Keratinocyte (primary cell): ENCODE data around the gene DLG2. TPM values are rescaled to one million over a fixed set of nuclear protein-coding genes. Genes with fewer than 3 reads are reported as not detected.

Experiments
- DNase-seq: peaks from one replicate; pipeline ENCODE4 v3.0.0-alpha.2; 2011; ENCODE audit warnings: low read depth, missing footprints, low spot score
- FAIRE-seq: peaks from 2 replicates; lab custom pipeline; 2011; peaks lifted over from hg19 to GRCh38; lab: Jason Lieb, UNC
- H2AFZ ChIP-seq: 2 replicates; pipeline ENCODE4 v1.6.0; 2012; ENCODE audit warnings: low read length, control low read depth, inconsistent platforms; ENCODE audit not compliant: control insufficient read depth
- H3K27ac ChIP-seq: 2 replicates; pipeline ENCODE4 v1.5.1; 2011; ENCODE audit warnings: low read length; ENCODE audit not compliant: control insufficient read depth, insufficient read depth
- H3K27me3 ChIP-seq: 3 replicates; pipeline ENCODE4 v1.6.0; 2011; ENCODE audit warnings: low read length; ENCODE audit not compliant: control insufficient read depth, insufficient read depth; ENCODE audit errors: extremely low read depth
- H3K36me3 ChIP-seq, 2 experiments: 2 replicates in 1 of 2; 3 replicates in 1 of 2; pipeline ENCODE4 v1.5.1; 2011; ENCODE audit warnings: low read length in 2 of 2, mild to moderate bottlenecking in 1 of 2; ENCODE audit not compliant: control insufficient read depth in 2 of 2, insufficient read depth in 2 of 2; ENCODE audit errors: extremely low read depth in 1 of 2
- H3K4me1 ChIP-seq: 3 replicates; pipeline ENCODE4 v1.5.1; 2011; ENCODE audit warnings: low read length; ENCODE audit not compliant: control insufficient read depth, insufficient read depth; ENCODE audit errors: extremely low read depth
- H3K4me2 ChIP-seq: 3 replicates; pipeline ENCODE4 v1.6.0; 2011; ENCODE audit warnings: low read depth, low read length; ENCODE audit not compliant: control insufficient read depth, insufficient read depth; ENCODE audit errors: extremely low read depth
- H3K4me3 ChIP-seq, 3 experiments: fragments of 200-600 bp in 1 of 3; sonication (generic) in 1 of 3; 2 replicates in 2 of 3; 3 replicates in 1 of 3; pipeline ENCODE4 v1.5.1; 2011 to 2016; ENCODE audit warnings: low read length in 3 of 3, mild to moderate bottlenecking in 3 of 3, control low read depth in 2 of 3, inconsistent platforms in 1 of 3, low read depth in 1 of 3, mixed read lengths in 1 of 3, mixed run types in 1 of 3, moderate library complexity in 1 of 3; ENCODE audit not compliant: control insufficient read depth in 2 of 3, insufficient read depth in 2 of 3; ENCODE audit errors: extremely low read depth in 1 of 3
- H3K79me2 ChIP-seq: 2 replicates; pipeline ENCODE4 v1.6.0; 2012; ENCODE audit warnings: low read length; ENCODE audit not compliant: control insufficient read depth, insufficient read depth
- H3K9ac ChIP-seq: 3 replicates; pipeline ENCODE4 v1.6.0; 2011; ENCODE audit warnings: low read length; ENCODE audit not compliant: control insufficient read depth, insufficient read depth; ENCODE audit errors: extremely low read depth
- H3K9me1 ChIP-seq: 3 replicates; pipeline ENCODE4 v1.6.0; 2011; ENCODE audit warnings: low read length; ENCODE audit not compliant: control insufficient read depth, insufficient read depth; ENCODE audit errors: extremely low read depth
- H3K9me3 ChIP-seq: 2 replicates; pipeline ENCODE4 v1.5.1; 2012; ENCODE audit warnings: low read depth, low read length; ENCODE audit not compliant: control insufficient read depth
- H4K20me1 ChIP-seq: 3 replicates; pipeline ENCODE4 v1.6.0; 2011; ENCODE audit warnings: low read length; ENCODE audit not compliant: control insufficient read depth, insufficient read depth; ENCODE audit errors: extremely low read depth
- EZH2 ChIP-seq: IDR thresholded peaks from one replicate; pipeline ENCODE4 v1.6.1; 2012; ENCODE audit warnings: inconsistent platforms, mild to moderate bottlenecking, low read length, moderate library complexity
- dilution Hi-C: fragments of 300-500 bp; cut with MboI; formaldehyde crosslinking; loops from one replicate; pipeline ENCODE4 v1.7.0; 2020; ENCODE audit warnings: low sequenced_read_pairs; ENCODE audit not compliant: extremely low pct_ligation_motif_present
- polyA plus RNA-seq, 5 experiments: library from polyadenylated mRNA; depleted of rRNA in 3 of 5; stranded (reverse) in 3 of 5; stranded (forward) in 1 of 5; unstranded in 1 of 5; fragments of >200 nt; gene quantifications; 1 replicate in 1 of 5; 2 replicates in 3 of 5; 3 replicates in 1 of 5; pipeline versions ENCODE4 v1.2.1 to v1.2.3, GENCODE V29; 2011 to 2012; ENCODE audit warnings: missing spikeins in 2 of 5, low read depth in 1 of 5, low replicate concordance in 1 of 5
- TF ChIP-seq, protein P1 (sequence below), 3 experiments: IDR thresholded peaks in 1 of 3; conservative IDR thresholded peaks in 1 of 3; optimal IDR thresholded peaks in 1 of 3; 2 replicates in 2 of 3; 3 replicates in 1 of 3; pipeline versions ENCODE3 to v1.5.1; 2011; ENCODE audit warnings: low read length in 3 of 3, mild to moderate bottlenecking in 3 of 3, moderate library complexity in 2 of 3, control low read depth in 1 of 3, inconsistent platforms in 1 of 3; ENCODE audit not compliant: insufficient read depth in 2 of 3; ENCODE audit errors: extremely low read depth in 1 of 3

DLG2 gene
- polyA plus RNA-seq, 1 donor (not counting 4 experiments of a cell fraction or from before 2014, with no cell fraction given): 0.55 TPM

DNA sequence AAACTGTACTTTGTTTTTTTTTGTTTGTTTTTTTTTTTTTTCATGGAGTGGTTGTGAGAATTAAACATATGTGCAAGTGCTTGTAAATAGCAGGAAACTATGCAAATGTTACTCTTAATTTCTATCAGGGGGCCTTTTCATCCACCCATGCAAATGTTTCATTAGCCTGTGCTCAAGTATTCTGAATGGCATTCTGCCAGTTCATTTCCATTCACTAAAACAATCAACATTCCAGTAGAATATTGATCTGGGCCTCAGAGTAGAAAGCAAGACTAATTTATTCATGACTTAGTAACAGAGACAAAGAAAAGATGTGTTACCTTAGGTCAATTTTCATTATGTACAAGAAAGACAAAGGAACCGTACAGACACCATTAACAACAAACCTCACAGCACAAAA is 971.4 kb downstream of the DLG2 start:
- DNase-seq (no peak), FAIRE-seq (no peak)
- no peak overlapping the region for H3K4me3 ChIP-seq
- no peak for TF ChIP-seq EZH2
- TF ChIP-seq, protein P1, sequence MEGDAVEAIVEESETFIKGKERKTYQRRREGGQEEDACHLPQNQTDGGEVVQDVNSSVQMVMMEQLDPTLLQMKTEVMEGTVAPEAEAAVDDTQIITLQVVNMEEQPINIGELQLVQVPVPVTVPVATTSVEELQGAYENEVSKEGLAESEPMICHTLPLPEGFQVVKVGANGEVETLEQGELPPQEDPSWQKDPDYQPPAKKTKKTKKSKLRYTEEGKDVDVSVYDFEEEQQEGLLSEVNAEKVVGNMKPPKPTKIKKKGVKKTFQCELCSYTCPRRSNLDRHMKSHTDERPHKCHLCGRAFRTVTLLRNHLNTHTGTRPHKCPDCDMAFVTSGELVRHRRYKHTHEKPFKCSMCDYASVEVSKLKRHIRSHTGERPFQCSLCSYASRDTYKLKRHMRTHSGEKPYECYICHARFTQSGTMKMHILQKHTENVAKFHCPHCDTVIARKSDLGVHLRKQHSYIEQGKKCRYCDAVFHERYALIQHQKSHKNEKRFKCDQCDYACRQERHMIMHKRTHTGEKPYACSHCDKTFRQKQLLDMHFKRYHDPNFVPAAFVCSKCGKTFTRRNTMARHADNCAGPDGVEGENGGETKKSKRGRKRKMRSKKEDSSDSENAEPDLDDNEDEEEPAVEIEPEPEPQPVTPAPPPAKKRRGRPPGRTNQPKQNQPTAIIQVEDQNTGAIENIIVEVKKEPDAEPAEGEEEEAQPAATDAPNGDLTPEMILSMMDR (optimal IDR thresholded peaks at IDR 0.05 in 1 of 3, IDR thresholded peaks at IDR 0.05 in 1 of 3, conservative IDR thresholded peaks at IDR 0.05 in 1 of 3; ENCODE audit: extremely low read depth in 1 of 3, insufficient read depth in 2 of 3, low read length in 3 of 3): no peak
- H3K27ac ChIP-seq: no peak overlapping the region
- no peaks in the 10 kb centered on the region for H4K20me1 ChIP-seq
- no peaks in the 10 kb centered on the region for H3K79me2 ChIP-seq
- no peaks in the 10 kb centered on the region for H3K36me3 ChIP-seq
- no peak overlapping the region for H3K9ac ChIP-seq
- no peak overlapping the region for H2AFZ ChIP-seq
- H3K27me3 ChIP-seq: no peaks in the 10 kb centered on the region
- dilution Hi-C loops: no loop called here
- no peaks in the 10 kb centered on the region for H3K4me1 ChIP-seq
- no peaks in the 10 kb centered on the region for H3K9me1 ChIP-seq
- no peak overlapping the region for H3K4me2 ChIP-seq
- no peaks in the 10 kb centered on the region for H3K9me3 ChIP-seq

DNA sequence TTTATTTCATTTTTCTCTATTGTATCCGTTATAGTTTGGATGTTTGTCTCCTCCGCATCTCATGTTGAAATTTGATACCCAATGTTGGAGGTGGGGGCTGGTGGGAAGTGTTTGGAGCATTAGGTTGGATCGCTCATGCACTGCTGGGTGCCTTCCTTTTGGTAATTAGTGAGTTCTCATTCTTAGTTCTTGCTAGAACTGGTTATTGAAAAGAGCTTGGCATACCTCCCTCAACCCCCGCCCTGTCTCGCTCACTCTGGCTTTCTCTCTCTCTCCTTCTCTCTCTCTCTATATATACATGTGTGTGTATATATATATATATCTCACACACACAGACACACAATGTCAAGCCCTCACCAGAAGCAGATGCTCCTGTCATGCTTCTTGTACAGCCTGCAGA is 978.7 kb downstream of the DLG2 start:
- no peaks in the 10 kb centered on the region for H3K9me3 ChIP-seq
- H3K4me1 ChIP-seq: no peaks in the 10 kb centered on the region
- H3K36me3 ChIP-seq: no peaks in the 10 kb centered on the region
- H3K9ac ChIP-seq: no peak overlapping the region
- no peak overlapping the region for H3K27ac ChIP-seq
- no peak overlapping the region for H3K4me2 ChIP-seq
- no peaks in the 10 kb centered on the region for H3K79me2 ChIP-seq
- TF ChIP-seq, protein P1 (optimal IDR thresholded peaks at IDR 0.05 in 1 of 3, IDR thresholded peaks at IDR 0.05 in 1 of 3, conservative IDR thresholded peaks at IDR 0.05 in 1 of 3; ENCODE audit: extremely low read depth in 1 of 3, insufficient read depth in 2 of 3, low read length in 3 of 3): no peak
- no peak for TF ChIP-seq EZH2
- no peak overlapping the region for H3K4me3 ChIP-seq
- no peaks in the 10 kb centered on the region for H3K27me3 ChIP-seq
- dilution Hi-C loops: no loop called here
- no peaks in the 10 kb centered on the region for H3K9me1 ChIP-seq
- no peak for FAIRE-seq
- no peak for DNase-seq
- no peaks in the 10 kb centered on the region for H4K20me1 ChIP-seq
- H2AFZ ChIP-seq: no peak overlapping the region
